Tibial artery (tissue), 4 donors: ENCODE results near the gene NTM.

ENCODE experiments used
- DNase-seq, 2 donors: peaks; one replicate each; pipeline ENCODE4 v3.0.0-alpha.2; 2019
- H3K27ac ChIP-seq, 2 donors: fragments of 200-600 bp; sonication (generic) in 1 of 2; 1 replicate in 1 of 2; 2 replicates in 1 of 2; pipeline ENCODE4 v1.5.1; 2018 to 2019; ENCODE audit warnings: mild to moderate bottlenecking in 1 of 2
- H3K27me3 ChIP-seq, 2 donors: fragments of 200-600 bp; sonication (generic) in 1 of 2; one replicate each; pipeline versions ENCODE4 v1.5.1 to v1.6.0; 2016 to 2019
- H3K36me3 ChIP-seq, 3 donors: fragments of 200-600 bp; sonication (generic) in 2 of 3; one replicate each; pipeline ENCODE4 v1.5.1; 2016 to 2019; ENCODE audit warnings: mild to moderate bottlenecking in 2 of 3
- H3K4me1 ChIP-seq, 4 donors: fragments of 200-600 bp; sonication (generic) in 2 of 4; 1 replicate in 3 of 4; 2 replicates in 1 of 4; pipeline ENCODE4 v1.5.1; 2016 to 2019
- H3K4me3 ChIP-seq, 2 donors: fragments of 200-600 bp; sonication (generic) in 1 of 2; 1 replicate in 1 of 2; 2 replicates in 1 of 2; pipeline ENCODE4 v1.5.1; 2018 to 2019; ENCODE audit warnings: mild to moderate bottlenecking in 2 of 2
- H3K9me3 ChIP-seq, 3 donors: fragments of 200-600 bp; sonication (generic) in 1 of 3; one replicate each; pipeline ENCODE4 v1.5.1; 2016 to 2019
- CTCF ChIP-seq, 2 experiments: fragments of 200-600 bp in 1 of 2; fragments of 450-650 bp in 1 of 2; IDR thresholded peaks; one replicate each; pipeline ENCODE4 v1.5.1; 2017 to 2019; ENCODE audit warnings: antibody characterized with exemption in 2 of 2, mild to moderate bottlenecking in 1 of 2, moderate library complexity in 1 of 2
- intact Hi-C: fragments of 100-400 bp; cut with DNase I; formaldehyde crosslinking; loops from one replicate; pipeline ENCODE4 v1.15.0; 2023; ENCODE audit warnings: low total_unique reads

NTM gene

GRCh38 chr11:131467645-131468394 lies 97.4 kb downstream of the NTM start:
- intact Hi-C loops, result no loop called here
- no peaks in the 10 kb centered on the region for H3K36me3 ChIP-seq
- DNase-seq, result no peak
- H3K27me3 ChIP-seq, result peaks cover 0 to 45% of the 10 kb centered on the region in 2 donors
- no peak overlapping the region for H3K27ac ChIP-seq
- H3K4me3 ChIP-seq, result no peak overlapping the region
- no peak for TF ChIP-seq CTCF (IDR thresholded peaks at IDR 0.05)
- H3K9me3 ChIP-seq, result no peaks in the 10 kb centered on the region
- H3K4me1 ChIP-seq, result no peaks in the 10 kb centered on the region

DNA sequence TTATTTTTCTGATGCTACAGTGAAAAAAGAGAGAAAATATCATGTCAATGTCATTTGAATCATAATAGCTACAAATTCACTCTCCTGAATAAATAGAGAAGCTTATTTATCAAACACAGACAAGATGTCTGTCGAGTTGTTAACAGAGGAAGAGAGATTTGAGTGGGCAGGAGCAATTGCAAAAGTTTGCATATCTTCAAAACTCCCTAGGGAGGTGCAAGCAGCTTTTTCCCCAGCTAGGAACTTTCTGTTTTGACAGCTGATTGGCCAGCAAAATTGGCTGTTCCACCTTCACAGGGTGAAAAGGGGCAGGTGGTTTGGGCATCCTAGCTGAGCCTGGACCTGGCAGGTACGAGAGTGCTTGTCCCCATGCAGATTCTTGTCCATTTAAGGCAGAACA lies 98.2 kb downstream of the NTM start:
- intact Hi-C loops, result no loop called here
- no peak overlapping the region for H3K4me3 ChIP-seq
- no peaks in the 10 kb centered on the region for H3K9me3 ChIP-seq
- H3K36me3 ChIP-seq, result no peaks in the 10 kb centered on the region
- no peak for DNase-seq
- peaks cover 0 to 40% of the 10 kb centered on the region in 2 donors for H3K27me3 ChIP-seq
- no peak for TF ChIP-seq CTCF (IDR thresholded peaks at IDR 0.05)
- H3K4me1 ChIP-seq, result no peaks in the 10 kb centered on the region
- no peak overlapping the region for H3K27ac ChIP-seq

DNA sequence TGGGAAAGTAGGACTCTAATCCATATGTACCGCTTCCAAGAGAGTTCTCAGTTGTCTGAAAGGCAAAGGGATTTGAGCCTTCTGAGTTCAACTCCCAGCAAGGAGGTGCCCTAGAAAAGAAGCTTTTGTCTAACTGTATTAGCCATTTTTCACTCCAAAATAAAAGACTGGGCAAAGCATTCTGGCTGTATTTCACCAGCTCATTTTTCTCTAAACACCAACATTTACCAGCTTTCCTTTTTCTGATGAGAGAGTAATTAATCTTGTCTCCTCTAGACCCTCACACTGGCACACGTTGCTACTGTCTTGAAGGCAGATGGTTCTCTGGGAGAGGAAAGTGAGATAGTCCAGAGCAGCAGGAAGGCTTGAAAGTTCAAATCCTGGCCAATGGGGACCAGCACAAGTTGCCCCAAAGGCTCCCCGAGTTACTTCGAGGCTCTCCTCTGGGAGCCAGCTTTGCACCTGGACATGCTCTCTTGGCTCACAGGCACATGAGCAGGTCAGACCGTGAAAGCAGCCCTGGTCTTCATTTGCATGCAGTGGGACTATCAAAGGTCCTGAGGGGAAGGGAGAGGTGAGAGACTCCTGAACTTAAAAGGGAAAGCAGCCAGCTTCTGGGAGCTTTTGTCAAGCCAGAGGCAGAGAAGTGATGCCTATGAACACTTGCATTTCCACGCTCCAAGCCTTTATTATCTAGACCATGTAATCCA lies 100.0 kb downstream of the NTM start:
- no peaks in the 10 kb centered on the region for H3K9me3 ChIP-seq
- no peak overlapping the region for H3K27ac ChIP-seq
- no peaks in the 10 kb centered on the region for H3K4me1 ChIP-seq
- no peak for DNase-seq
- no peak overlapping the region for H3K4me3 ChIP-seq
- no peaks in the 10 kb centered on the region for H3K36me3 ChIP-seq
- peaks cover 0 to 22% of the 10 kb centered on the region in 2 donors for H3K27me3 ChIP-seq
- no peak for TF ChIP-seq CTCF (IDR thresholded peaks at IDR 0.05)
- intact Hi-C loops, result no loop called here

DNA sequence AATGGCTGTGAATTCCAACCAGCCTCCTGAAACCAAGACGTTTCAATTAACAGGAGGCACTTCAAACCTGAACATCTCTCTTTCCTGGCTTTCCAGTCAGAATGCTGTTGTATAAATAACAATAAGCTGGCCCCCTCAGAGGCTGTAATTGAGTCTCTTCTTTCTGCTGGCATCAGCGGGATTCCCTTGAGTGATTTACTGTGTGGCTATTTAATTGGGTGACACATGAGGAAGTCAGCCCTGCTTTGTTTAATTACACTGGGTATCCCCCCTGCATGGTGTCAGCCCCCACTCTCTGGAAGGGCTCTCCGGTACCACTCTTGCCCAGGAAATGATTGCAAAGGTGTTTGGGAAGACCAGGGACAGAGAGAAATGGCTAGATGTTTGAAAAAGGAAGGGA lies 101.6 kb downstream of the NTM start:
- Histone ChIP-seq H3K4me3 (no peak overlapping the region), H3K4me1 (no peaks in the 10 kb centered on the region), H3K27ac (no peak overlapping the region), H3K9me3 (no peaks in the 10 kb centered on the region), H3K27me3 (peaks cover 0 to 11% of the 10 kb centered on the region in 2 donors), H3K36me3 (no peaks in the 10 kb centered on the region)
- intact Hi-C loops, result no loop called here
- TF ChIP-seq CTCF (IDR thresholded peaks at IDR 0.05), result no peak
- no peak for DNase-seq

DNA sequence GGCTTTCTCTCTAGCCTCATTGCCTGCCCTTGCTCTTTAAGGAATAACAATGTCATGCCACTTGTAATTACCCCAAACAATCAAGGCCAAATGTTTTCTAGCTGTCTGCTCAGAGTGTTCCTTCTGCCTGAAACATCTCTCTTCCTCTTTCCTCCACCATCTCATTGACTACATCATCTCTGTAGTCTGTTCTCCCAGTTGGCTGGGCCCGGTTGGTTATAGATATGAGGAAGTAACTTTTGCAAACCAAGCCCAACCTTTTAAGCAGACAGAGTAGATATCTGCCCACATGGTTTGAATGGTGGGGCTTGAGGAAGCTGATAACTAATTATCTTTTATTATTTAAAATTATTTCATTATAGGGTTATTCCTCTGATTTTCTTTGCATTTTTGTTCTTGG lies 104.5 kb downstream of the NTM start:
- Histone ChIP-seq H3K36me3 (no peaks in the 10 kb centered on the region), H3K27ac (no peak overlapping the region), H3K4me1 (no peaks in the 10 kb centered on the region), H3K27me3 (peaks cover 0 to 11% of the 10 kb centered on the region in 2 donors), H3K9me3 (no peaks in the 10 kb centered on the region), H3K4me3 (no peak overlapping the region)
- intact Hi-C loops, result no loop called here
- no peak for DNase-seq
- no peak for TF ChIP-seq CTCF (IDR thresholded peaks at IDR 0.05)
